Neural crest cell (in vitro differentiated cells): ENCODE results near the gene C1RL. TPM values are rescaled to one million over a fixed set of nuclear protein-coding genes. Genes with fewer than 3 reads are reported as not detected.
A peak's percentile ranks its signal among the peaks of the same experiment; 100 is the strongest.

ENCODE experiments used
- DNase-seq: peaks from one replicate; pipeline ENCODE4 v3.0.0; 2021; ENCODE audit warnings: low read depth, mixed read lengths, low spot score
- H3K27ac Mint-ChIP-seq: one replicate; pipeline ENCODE4 v1.8.0; 2021; ENCODE audit warnings: mild to moderate bottlenecking, mixed read lengths; ENCODE audit not compliant: unreplicated experiment
- H3K27me3 Mint-ChIP-seq: 2 replicates; pipeline ENCODE4 v1.8.0; 2021; ENCODE audit warnings: low read depth, mild to moderate bottlenecking, mixed read lengths
- H3K36me3 Mint-ChIP-seq: 2 replicates; pipeline ENCODE4 v1.8.0; 2021; ENCODE audit warnings: low read depth, mild to moderate bottlenecking, mixed read lengths
- H3K4me1 Mint-ChIP-seq: 2 replicates; pipeline ENCODE4 v1.8.0; 2021; ENCODE audit warnings: mixed read lengths
- H3K4me3 Mint-ChIP-seq: one replicate; pipeline ENCODE4 v1.8.0; 2021; ENCODE audit warnings: mild to moderate bottlenecking, mixed read lengths
- H3K9me3 Mint-ChIP-seq: 2 replicates; pipeline ENCODE4 v1.8.0; 2021; ENCODE audit warnings: mixed read lengths
- total RNA-seq: library from RNA; stranded (reverse); gene quantifications from 2 replicates; pipeline ENCODE4 v1.2.1, GENCODE V29; 2021
- TF ChIP-seq, protein P1 (sequence below): fragments of 200-600 bp; sonication (generic); conservative IDR thresholded peaks from 2 replicates; pipeline ENCODE4 v1.5.0; 2021; ENCODE audit warnings: antibody characterized with exemption, mild to moderate bottlenecking

The C1RL gene
- total RNA-seq, 1 donor from 2014 or later: 12.8 TPM

DNA sequence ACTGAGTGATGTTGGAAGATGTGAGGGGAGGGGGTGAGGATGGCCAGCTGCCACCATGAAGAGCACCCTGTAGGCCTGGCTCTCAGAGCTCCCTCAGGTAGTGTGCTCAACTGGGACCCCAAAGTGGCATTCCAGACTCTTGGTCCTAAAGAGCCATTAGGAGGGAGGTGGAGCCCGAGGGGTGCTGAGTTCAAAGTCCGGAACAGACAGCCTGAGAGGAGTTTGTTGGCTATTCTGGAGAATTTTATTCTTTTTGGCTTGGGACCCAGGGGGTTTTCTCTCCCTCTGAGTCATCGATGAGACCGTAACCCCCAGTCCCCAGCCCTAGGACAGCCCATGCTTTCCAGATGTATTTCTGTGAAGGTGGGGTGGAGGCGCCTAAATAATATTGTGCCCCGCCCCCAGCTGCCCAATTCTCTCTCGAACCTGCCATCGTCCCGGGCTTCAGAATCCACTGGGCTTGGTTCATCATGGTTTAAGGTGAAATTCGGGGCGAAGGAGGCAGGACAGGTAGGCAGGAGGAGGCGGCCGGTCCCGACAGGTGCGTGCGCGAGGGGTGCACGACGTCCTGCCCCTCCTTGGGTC lies 20.4 kb upstream of the C1RL start:
- no peaks in the 10 kb centered on the region for H3K9me3 Mint-ChIP-seq
- H3K36me3 Mint-ChIP-seq: peaks cover 3% of the 10 kb centered on the region
- H3K27me3 Mint-ChIP-seq: peaks cover 24% of the 10 kb centered on the region
- TF ChIP-seq, protein P1, sequence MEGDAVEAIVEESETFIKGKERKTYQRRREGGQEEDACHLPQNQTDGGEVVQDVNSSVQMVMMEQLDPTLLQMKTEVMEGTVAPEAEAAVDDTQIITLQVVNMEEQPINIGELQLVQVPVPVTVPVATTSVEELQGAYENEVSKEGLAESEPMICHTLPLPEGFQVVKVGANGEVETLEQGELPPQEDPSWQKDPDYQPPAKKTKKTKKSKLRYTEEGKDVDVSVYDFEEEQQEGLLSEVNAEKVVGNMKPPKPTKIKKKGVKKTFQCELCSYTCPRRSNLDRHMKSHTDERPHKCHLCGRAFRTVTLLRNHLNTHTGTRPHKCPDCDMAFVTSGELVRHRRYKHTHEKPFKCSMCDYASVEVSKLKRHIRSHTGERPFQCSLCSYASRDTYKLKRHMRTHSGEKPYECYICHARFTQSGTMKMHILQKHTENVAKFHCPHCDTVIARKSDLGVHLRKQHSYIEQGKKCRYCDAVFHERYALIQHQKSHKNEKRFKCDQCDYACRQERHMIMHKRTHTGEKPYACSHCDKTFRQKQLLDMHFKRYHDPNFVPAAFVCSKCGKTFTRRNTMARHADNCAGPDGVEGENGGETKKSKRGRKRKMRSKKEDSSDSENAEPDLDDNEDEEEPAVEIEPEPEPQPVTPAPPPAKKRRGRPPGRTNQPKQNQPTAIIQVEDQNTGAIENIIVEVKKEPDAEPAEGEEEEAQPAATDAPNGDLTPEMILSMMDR: no peak
- no peak overlapping the region for H3K27ac Mint-ChIP-seq
- peak overlapping the region; percentile 92 for H3K4me3 Mint-ChIP-seq
- H3K4me1 Mint-ChIP-seq: peaks cover 26% of the 10 kb centered on the region
- DNase-seq: no peak

DNA sequence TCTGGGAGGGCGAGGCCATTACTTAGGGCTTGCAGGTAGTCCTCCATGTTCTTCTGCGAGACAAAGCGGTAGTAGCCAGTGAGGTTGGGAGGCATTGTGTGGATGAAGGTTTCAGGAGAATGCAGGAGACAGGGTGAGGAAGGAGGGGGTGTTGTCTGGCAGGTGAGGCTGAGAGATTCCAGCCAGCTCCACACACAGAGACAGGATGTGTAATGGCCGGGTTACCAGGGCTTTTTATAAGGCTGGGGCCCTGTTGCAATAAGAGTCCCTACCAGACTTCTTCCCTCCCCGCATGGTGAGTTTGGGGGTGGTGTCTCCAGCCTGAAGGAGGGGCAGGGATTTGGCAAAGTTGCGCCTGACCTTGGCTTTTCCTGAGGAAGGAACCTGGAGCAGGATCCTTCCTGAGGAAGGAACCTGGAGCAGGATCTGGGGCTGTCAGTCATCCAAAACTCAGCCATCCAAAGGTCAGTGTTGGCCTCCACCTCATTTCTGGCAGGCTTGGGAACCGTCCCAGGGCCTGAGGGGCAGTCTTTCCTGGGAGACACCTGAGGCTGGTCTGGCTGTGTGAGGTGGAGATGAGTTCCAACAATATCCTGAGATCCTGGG lies 19.8 kb upstream of the C1RL start, which contains the start of gene RBP5:
RBP5 (minus strand) TSS at position 209 of the 606 bp plus-strand sequence; CDS start at position 95, 114 bp downstream.
- peak within 1 kb of the TSS; percentile 92 for H3K4me3 Mint-ChIP-seq
- H3K27me3 Mint-ChIP-seq: peaks cover 24% of the 10 kb centered on the region
- H3K9me3 Mint-ChIP-seq: no peaks in the 10 kb centered on the region
- H3K4me1 Mint-ChIP-seq: peaks cover 32% of the 10 kb centered on the region
- no peak for DNase-seq
- no peak within 1 kb of the TSS for H3K27ac Mint-ChIP-seq
- TF ChIP-seq, protein P1: no peak
- no peaks in the 10 kb centered on the region for H3K36me3 Mint-ChIP-seq

DNA sequence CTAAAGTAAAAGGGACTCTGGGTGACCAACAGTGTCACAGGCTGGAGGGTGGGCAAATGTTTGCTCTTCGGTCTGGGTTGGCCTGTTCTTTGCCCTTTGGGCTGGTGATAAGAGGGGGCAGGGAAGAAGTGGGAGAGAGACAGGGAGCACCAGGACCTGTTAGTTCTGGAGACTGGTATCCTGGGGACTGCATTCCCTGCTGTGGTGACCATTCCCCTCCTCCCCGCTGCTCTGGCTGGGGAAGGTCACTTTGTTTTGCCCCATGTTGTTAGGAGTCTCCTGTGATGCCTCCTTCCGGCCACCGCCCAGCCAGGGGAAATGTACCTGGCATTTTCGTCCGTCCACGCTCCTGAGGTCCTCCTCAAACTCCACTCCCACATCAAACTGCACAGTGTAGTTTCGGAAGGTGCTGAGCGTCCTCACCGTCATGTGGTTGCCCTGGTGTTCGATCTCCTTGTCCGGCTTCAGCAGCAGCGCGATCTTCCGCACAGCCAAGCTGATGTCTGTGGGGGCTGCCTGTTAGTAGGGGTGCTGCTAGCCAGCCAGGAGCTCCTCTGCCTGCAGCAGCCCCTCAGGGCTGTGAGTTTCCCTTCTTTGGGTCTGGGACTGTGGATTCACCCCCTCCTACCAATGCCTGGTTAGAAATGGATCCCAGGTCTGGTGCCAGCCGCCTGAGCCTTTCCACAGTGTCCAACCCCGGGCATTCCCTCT lies 19.1 kb upstream of the C1RL start:
- Mint-ChIP-seq H3K4me3 (peak overlapping the region; percentile 92), H3K4me1 (peaks cover 39% of the 10 kb centered on the region), H3K27ac (no peak overlapping the region), H3K36me3 (no peaks in the 10 kb centered on the region), H3K9me3 (no peaks in the 10 kb centered on the region), H3K27me3 (peaks cover 24% of the 10 kb centered on the region)
- TF ChIP-seq, protein P1: no peak
- no peak for DNase-seq

DNA sequence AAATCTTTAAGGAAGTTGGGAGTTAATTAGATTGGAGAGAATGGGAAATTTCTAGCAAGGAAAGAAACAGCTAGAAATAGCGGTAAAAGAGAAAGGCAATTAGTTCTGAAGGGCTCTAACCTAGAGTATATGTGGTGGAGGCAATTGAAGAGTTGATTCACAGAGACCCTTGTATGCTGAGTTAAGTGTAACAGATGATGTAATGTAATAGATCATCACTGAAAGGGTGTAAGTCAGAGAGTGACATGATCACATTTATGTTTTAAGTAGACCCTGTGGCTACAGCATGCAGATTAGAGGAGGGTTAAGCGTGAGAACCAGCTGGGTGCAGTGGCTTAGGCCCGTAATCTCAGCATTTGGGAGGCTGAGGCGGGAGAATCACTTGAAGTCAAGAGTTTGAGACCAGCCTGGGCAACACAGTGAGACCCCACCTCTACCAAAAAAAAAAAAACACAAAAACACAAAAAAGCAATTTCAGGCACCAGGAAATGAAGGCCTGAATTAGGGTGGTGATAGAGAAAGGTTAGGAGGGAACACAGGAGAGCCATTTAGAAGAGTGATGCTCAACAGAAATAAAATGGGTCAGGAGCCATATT lies 16.7 kb upstream of the C1RL start:
- H3K4me3 Mint-ChIP-seq: peak overlapping the region; percentile 10
- H3K4me1 Mint-ChIP-seq: peaks cover 18% of the 10 kb centered on the region
- TF ChIP-seq, protein P1: no peak
- H3K27ac Mint-ChIP-seq: no peak overlapping the region
- no peaks in the 10 kb centered on the region for H3K9me3 Mint-ChIP-seq
- H3K36me3 Mint-ChIP-seq: no peaks in the 10 kb centered on the region
- no peak for DNase-seq
- H3K27me3 Mint-ChIP-seq: peaks cover 21% of the 10 kb centered on the region

DNA sequence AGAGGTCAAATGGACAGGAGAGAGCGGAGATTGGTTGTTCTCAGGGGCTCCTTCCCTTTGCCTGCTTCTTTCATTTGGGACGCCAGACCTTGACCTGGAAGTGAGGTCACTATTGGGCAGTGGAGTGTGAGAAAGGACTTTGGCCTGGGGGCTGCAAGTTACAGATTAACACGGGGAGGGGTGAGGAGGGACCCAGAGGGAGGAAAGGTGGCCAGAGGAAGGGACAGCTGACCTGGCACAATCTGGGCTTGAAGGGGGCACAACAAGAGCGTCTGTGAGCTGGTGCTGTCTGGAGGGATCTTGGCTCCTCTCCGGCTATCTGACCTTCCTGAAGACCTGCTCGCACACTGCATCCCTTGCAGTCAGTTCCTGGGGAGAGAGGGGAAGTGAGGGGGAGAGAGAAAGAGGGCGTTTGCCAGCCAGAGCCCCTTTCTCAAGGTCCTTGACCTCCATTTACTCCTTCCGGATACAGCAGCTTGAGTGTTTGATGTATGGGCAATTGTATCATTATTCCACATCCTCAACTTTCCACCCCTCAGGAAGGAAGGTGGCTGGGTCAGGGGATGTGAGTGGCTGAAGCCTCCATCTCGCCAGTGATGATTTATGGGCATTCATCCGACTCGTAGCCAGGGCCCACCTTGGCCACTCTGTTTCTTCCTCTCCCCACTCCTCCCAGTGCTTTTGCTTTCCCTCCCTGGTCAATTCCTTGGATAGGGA lies 14.9 kb upstream of the C1RL start:
- Mint-ChIP-seq H3K9me3 (no peaks in the 10 kb centered on the region), H3K36me3 (no peaks in the 10 kb centered on the region), H3K27ac (no peak overlapping the region), H3K4me3 (no peak overlapping the region), H3K4me1 (peaks cover 14% of the 10 kb centered on the region), H3K27me3 (peaks cover 16% of the 10 kb centered on the region)
- TF ChIP-seq, protein P1: no peak
- no peak for DNase-seq
